OCI-LY3 (cell line): Measurements from ENCODE around the gene EXOSC7.

Experiments used
- H2AFZ ChIP-seq: fragments of 200-600, 300-600 bp; shearing (Covaris generic); 2 replicates; pipeline ENCODE4 v1.6.0; 2014; ENCODE audit warnings: antibody characterized with exemption, low read depth, low read length
- H3K27ac ChIP-seq: fragments of 200-600, 300-600 bp; sonication (generic); 2 replicates; pipeline ENCODE4 v1.5.1; 2014; ENCODE audit warnings: mild to moderate bottlenecking, low read length, moderate library complexity, mixed read lengths
- H3K27me3 ChIP-seq: fragments of 200-600, 300-600 bp; sonication (generic); 2 replicates; pipeline ENCODE4 v1.6.1; 2014; ENCODE audit warnings: low read depth, low read length, mixed read lengths
- H3K36me3 ChIP-seq: fragments of 200-600, 300-600 bp; sonication (generic); replicated peaks from 2 replicates; pipeline ENCODE3; 2014; ENCODE audit warnings: low read depth, low read length, mixed read lengths
- H3K4me1 ChIP-seq: fragments of 300-600, 200-600 bp; sonication (generic); 2 replicates; pipeline ENCODE4 v1.6.1; 2014; ENCODE audit warnings: low read length, mixed read lengths
- H3K4me2 ChIP-seq: fragments of 200-600, 300-600 bp; sonication (generic); 2 replicates; pipeline ENCODE4 v1.6.1; 2014; ENCODE audit warnings: low read length, mixed read lengths
- H3K4me3 ChIP-seq: fragments of 300-600, 200-600 bp; sonication (generic); 2 replicates; pipeline ENCODE4 v1.5.1; 2014; ENCODE audit warnings: antibody characterized with exemption, mild to moderate bottlenecking, low read length, moderate library complexity
- H3K79me2 ChIP-seq: fragments of 300-600, 200-600 bp; shearing (Covaris generic); 2 replicates; pipeline ENCODE4 v1.6.1; 2014; ENCODE audit warnings: mild to moderate bottlenecking, low read length, mixed read lengths
- H3K9ac ChIP-seq: fragments of 300-600, 200-600 bp; shearing (Covaris generic); 2 replicates; pipeline ENCODE4 v1.6.0; 2014; ENCODE audit warnings: mild to moderate bottlenecking, low read length, moderate library complexity
- H3K9me3 ChIP-seq: fragments of 200-600, 300-600 bp; shearing (Covaris generic); 2 replicates; pipeline ENCODE4 v1.6.1; 2014; ENCODE audit warnings: low read length, mixed read lengths; ENCODE audit not compliant: insufficient read depth
- H4K20me1 ChIP-seq: fragments of 200-600, 300-600 bp; sonication (generic); 2 replicates; pipeline ENCODE4 v1.6.1; 2016; ENCODE audit warnings: low read length, mixed read lengths; ENCODE audit not compliant: insufficient read depth
- EZH2phosphoT487 ChIP-seq: fragments of 200-600 bp; shearing (Covaris generic); IDR thresholded peaks from 2 replicates; pipeline ENCODE4 v1.6.1; 2018; ENCODE audit warnings: antibody characterized with exemption, mixed run types, low read depth
- TF ChIP-seq, protein P1 (sequence below): fragments of 200-600, 300-600 bp; sonication (generic); IDR thresholded peaks from 2 replicates; pipeline ENCODE4 v1.5.1; 2014; ENCODE audit warnings: antibody characterized with exemption, low read length, low read depth

EXOSC7 gene

DNA sequence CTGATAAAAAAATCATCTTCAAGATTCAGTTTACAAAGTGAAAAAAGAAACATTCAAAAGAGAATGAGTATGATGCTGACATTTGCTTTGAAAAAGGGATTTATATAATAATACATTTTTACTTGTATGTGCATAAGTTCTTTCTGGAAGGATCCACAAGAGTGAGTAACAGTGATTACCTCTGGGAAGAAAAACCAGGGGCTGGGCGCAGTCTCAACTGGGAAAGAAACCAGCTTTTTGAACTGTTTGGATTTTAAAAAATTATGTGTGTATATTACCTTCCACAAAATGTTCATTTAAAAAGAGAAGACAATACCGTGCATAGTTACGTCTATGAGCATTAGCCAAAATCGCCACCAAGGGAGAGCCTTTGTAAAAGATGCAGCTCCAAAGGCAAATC lies 51.4 kb downstream of the EXOSC7 start:
- Histone ChIP-seq H3K9me3 (no peaks in the 10 kb centered on the region), H3K4me1 (no peaks in the 10 kb centered on the region), H3K79me2 (no peaks in the 10 kb centered on the region), H2AFZ (no peak overlapping the region), H3K27ac (no peak overlapping the region), H3K4me2 (no peak overlapping the region), H3K4me3 (no peak overlapping the region), H3K9ac (no peak overlapping the region), H4K20me1 (no peaks in the 10 kb centered on the region), H3K27me3 (no peaks in the 10 kb centered on the region), H3K36me3 (no peaks in the 10 kb centered on the region)
- no peak for TF ChIP-seq EZH2phosphoT487
- TF ChIP-seq, protein P1, sequence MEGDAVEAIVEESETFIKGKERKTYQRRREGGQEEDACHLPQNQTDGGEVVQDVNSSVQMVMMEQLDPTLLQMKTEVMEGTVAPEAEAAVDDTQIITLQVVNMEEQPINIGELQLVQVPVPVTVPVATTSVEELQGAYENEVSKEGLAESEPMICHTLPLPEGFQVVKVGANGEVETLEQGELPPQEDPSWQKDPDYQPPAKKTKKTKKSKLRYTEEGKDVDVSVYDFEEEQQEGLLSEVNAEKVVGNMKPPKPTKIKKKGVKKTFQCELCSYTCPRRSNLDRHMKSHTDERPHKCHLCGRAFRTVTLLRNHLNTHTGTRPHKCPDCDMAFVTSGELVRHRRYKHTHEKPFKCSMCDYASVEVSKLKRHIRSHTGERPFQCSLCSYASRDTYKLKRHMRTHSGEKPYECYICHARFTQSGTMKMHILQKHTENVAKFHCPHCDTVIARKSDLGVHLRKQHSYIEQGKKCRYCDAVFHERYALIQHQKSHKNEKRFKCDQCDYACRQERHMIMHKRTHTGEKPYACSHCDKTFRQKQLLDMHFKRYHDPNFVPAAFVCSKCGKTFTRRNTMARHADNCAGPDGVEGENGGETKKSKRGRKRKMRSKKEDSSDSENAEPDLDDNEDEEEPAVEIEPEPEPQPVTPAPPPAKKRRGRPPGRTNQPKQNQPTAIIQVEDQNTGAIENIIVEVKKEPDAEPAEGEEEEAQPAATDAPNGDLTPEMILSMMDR: no peak

DNA sequence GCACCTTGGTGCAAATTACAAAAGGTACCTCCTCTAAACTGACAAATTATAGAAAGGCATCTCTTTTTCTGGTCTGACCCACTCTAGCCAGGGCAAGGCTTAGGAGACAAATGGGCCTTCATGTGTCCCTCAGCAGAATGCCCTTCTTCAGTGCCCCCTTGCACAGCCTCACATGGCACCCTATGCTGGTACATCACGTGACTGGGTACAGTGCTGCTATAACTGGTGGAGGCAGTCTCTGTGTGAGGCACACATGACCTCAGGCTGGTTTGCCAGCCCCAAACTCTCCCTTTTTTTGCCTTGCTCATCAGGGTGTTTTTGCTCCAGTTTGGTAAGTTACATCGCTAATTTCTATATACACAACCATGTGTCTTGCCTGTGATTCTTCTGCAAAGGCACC lies 53.2 kb downstream of the EXOSC7 start:
- Histone ChIP-seq H3K27ac (no peak overlapping the region), H3K4me2 (no peak overlapping the region), H3K9me3 (no peaks in the 10 kb centered on the region), H3K79me2 (no peaks in the 10 kb centered on the region), H3K27me3 (no peaks in the 10 kb centered on the region), H4K20me1 (no peaks in the 10 kb centered on the region), H3K4me1 (no peaks in the 10 kb centered on the region), H3K9ac (no peak overlapping the region), H3K36me3 (no peaks in the 10 kb centered on the region), H2AFZ (no peak overlapping the region), H3K4me3 (no peak overlapping the region)
- TF ChIP-seq EZH2phosphoT487: no peak

DNA sequence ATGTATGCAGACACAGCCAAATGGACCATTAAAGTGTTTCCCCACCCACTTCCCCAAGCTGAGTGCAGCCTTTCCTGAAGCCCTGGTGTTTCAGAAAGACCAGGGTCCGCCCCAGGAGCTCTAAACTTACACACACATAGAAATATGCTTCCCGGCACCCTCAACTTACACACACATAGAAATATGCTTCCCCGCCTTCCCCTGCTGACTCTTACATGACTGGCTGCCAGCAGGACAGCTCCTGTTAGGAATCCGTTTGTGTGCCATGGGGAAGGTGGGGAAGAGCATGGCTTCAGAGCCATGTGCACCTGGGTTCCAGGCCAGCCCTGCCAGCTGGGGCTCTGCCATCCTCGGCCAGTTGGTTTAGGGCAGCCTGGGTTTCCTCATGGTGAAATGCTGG lies 53.6 kb downstream of the EXOSC7 start:
- H3K4me2 ChIP-seq: no peak overlapping the region

DNA sequence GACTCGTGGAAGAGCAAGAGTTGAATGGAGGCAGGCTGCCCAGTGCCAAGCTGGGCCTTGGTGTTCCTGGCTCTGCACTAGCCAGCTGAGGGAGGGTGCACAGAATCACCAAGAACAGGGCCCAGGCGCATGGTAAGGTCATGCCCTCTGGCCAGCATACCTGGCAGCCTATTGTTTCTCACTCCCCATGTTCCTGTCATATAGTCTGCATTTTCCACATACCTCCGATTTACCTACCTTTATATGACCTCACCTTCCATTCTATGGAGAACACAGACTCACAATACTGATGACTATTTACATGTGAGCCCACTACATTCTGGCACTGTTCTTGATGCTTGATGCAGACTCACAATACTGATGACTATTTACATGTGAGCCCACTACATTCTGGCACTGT lies 55.5 kb downstream of the EXOSC7 start:
- Histone ChIP-seq H2AFZ (no peak overlapping the region), H3K79me2 (no peaks in the 10 kb centered on the region), H3K36me3 (no peaks in the 10 kb centered on the region), H3K9me3 (no peaks in the 10 kb centered on the region), H3K27ac (no peak overlapping the region), H3K4me3 (no peak overlapping the region), H3K9ac (no peak overlapping the region), H4K20me1 (no peaks in the 10 kb centered on the region), H3K4me1 (peaks cover 10% of the 10 kb centered on the region), H3K4me2 (no peak overlapping the region), H3K27me3 (no peaks in the 10 kb centered on the region)
- TF ChIP-seq, protein P1: no peak
- TF ChIP-seq EZH2phosphoT487: no peak

More for the DNA sequence above, 53.6 kb downstream of the EXOSC7 start:
- no peaks in the 10 kb centered on the region for H4K20me1 ChIP-seq
- H3K27ac ChIP-seq: no peak overlapping the region
- H3K36me3 ChIP-seq: no peaks in the 10 kb centered on the region
- H3K27me3 ChIP-seq: no peaks in the 10 kb centered on the region
- H3K4me1 ChIP-seq: peaks cover 2% of the 10 kb centered on the region
- H3K79me2 ChIP-seq: no peaks in the 10 kb centered on the region
- no peak overlapping the region for H3K9ac ChIP-seq
- no peak overlapping the region for H3K4me3 ChIP-seq
- H3K9me3 ChIP-seq: no peaks in the 10 kb centered on the region
- H2AFZ ChIP-seq: no peak overlapping the region
- no peak for TF ChIP-seq EZH2phosphoT487
- TF ChIP-seq, protein P1: no peak

DNA sequence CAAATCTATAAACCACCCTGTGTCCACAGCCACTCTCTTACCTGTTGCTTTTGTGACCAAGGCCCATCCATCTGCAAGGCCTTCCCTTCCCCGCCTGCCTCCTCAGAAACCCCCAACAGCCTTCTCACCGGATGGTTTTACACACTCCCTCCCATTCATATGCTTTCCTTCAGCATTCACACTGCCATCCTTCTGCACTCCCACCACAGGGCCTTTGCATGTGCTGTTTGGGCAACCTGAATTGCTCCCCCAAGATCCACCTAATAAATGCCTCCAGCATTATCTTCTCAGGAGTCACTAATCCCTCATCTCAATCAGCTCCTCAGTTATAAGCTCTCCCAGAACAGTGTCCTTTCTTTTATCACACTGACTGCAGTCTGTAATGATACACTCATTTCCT lies 56.1 kb downstream of the EXOSC7 start:
- no peak overlapping the region for H3K4me2 ChIP-seq
- H3K27me3 ChIP-seq: no peaks in the 10 kb centered on the region
- H3K36me3 ChIP-seq: no peaks in the 10 kb centered on the region
- H3K9ac ChIP-seq: no peak overlapping the region
- no peak overlapping the region for H3K27ac ChIP-seq
- H4K20me1 ChIP-seq: no peaks in the 10 kb centered on the region
- H3K4me1 ChIP-seq: peaks cover 11% of the 10 kb centered on the region
- no peak overlapping the region for H2AFZ ChIP-seq
- TF ChIP-seq EZH2phosphoT487: no peak
- TF ChIP-seq, protein P1: no peak
- no peak overlapping the region for H3K4me3 ChIP-seq
- H3K9me3 ChIP-seq: no peaks in the 10 kb centered on the region
- no peaks in the 10 kb centered on the region for H3K79me2 ChIP-seq
